ENCODE results near the gene SPATS2L.

The SPATS2L gene

GRCh38 chr2:200467806-200468681, 161.6 kb downstream of the SPATS2L start:
- DNase-seq (ENCODE audit: low spot score), result no peak

- peak; percentile 88 for DNase-seq (ENCODE audit: low spot score)
These were observed 163.3 kb downstream of the SPATS2L start for GRCh38 chr2:200469708-200470211.

- no peak for DNase-seq (ENCODE audit: low spot score)
These were observed 163.7 kb downstream of the SPATS2L start for GRCh38 chr2:200470230-200470629.

GRCh38 chr2:200471324-200471848, 164.9 kb downstream of the SPATS2L start:
- DNase-seq (ENCODE audit: low spot score), result peak; percentile 66

GRCh38 chr2:200471928-200472645, 165.6 kb downstream of the SPATS2L start:
- DNase-seq (ENCODE audit: low spot score), result no peak

- DNase-seq (ENCODE audit: low spot score), result peak; percentile 30
These were observed 166.5 kb downstream of the SPATS2L start for GRCh38 chr2:200472853-200473464.

- DNase-seq (ENCODE audit: low spot score), result no peak
These were observed 169.3 kb downstream of the SPATS2L start for GRCh38 chr2:200475795-200476194.

GRCh38 chr2:200476836-200477235, 170.3 kb downstream of the SPATS2L start:
- DNase-seq (ENCODE audit: low spot score), result no peak

- DNase-seq (ENCODE audit: low spot score), result no peak
These were observed 171.2 kb downstream of the SPATS2L start for GRCh38 chr2:200477667-200478131.

GRCh38 chr2:200479692-200480265, 173.3 kb downstream of the SPATS2L start:
- peak; percentile 63 for DNase-seq (ENCODE audit: low spot score)

GRCh38 chr2:200482194-200482593, 175.7 kb downstream of the SPATS2L start:
- DNase-seq (ENCODE audit: low spot score), result peak; percentile 15

GRCh38 chr2:200483729-200484198, 177.3 kb downstream of the SPATS2L start:
- DNase-seq (ENCODE audit: low spot score), result peak; percentile 69

- no peak for DNase-seq (ENCODE audit: low spot score)
These were observed 178.4 kb downstream of the SPATS2L start for GRCh38 chr2:200484934-200485333.

GRCh38 chr2:200486529-200486928, 180.0 kb downstream of the SPATS2L start:
- DNase-seq (ENCODE audit: low spot score), result no peak

- no peak for DNase-seq (ENCODE audit: low spot score)
These were observed 181.7 kb downstream of the SPATS2L start for GRCh38 chr2:200488169-200488568.

GRCh38 chr2:200490001-200490400, 183.5 kb downstream of the SPATS2L start:
- no peak for DNase-seq (ENCODE audit: low spot score)

GRCh38 chr2:200492656-200493055, 186.2 kb downstream of the SPATS2L start:
- no peak for DNase-seq (ENCODE audit: low spot score)

GRCh38 chr2:200494048-200494447, 187.6 kb downstream of the SPATS2L start:
- no peak for DNase-seq (ENCODE audit: low spot score)

GRCh38 chr2:200496696-200497095, 190.2 kb downstream of the SPATS2L start:
- DNase-seq (ENCODE audit: low spot score), result no peak

GRCh38 chr2:200498402-200499162, 192.1 kb downstream of the SPATS2L start:
- DNase-seq (ENCODE audit: low spot score), result no peak

GRCh38 chr2:200502196-200502595, 195.7 kb downstream of the SPATS2L start:
- DNase-seq (ENCODE audit: low spot score), result no peak
